Amniotic epithelial cell (primary cell): ENCODE results near the gene CALCB.
"Not testable (repeated sequence)": the region's sequence is repeated elsewhere in the genome, so short reads cannot be mapped to it uniquely, and the experiment has no call there.

Experiments used
- DNase-seq: peaks from one replicate; pipeline ENCODE4 v3.0.0-alpha.2; 2010; ENCODE audit warnings: low read depth

CALCB gene

DNA sequence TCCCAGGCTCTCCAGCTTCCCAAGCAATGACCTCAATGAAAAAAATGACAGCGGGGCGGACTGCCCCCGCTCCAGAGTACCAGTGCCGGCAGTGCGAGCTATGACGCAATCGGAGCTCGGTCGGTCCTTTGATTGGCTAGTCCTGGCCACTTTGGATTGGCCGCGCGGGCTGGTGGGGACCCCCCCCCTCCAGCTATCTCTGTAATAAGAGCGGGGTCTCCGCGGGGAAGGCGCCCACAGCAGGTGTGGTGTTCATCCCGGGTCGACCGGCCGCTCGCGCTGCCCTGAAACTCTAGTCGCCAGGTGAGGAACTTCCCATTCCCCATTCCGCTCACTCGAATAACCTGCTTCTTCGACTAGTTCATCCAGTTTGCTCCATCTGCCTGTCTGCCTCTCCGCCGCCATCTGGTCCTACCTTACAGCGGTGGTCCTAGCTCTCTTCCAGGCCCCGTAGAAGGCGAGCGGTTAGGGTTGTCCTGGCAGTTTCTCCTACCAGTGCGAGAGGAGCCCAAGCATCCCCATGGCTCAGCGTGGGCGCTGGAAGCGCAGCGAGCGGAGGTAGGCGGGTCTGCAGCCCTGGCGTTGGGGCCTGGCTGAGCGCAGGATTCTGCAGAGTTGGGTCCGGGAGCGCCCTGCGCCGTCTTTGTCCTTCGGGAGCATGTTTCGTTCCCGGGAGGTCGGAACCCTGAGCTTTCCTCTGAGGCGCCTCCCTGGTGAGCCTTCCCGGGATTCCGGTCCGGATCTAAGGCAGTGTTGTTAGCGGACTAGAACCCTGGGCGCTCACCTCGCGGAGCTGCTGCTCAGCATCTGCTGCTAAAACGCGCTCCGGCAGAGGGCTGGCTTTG is at the start of gene CALCB:
TSS of gene CALCB (plus strand) at position 233 of the 845 bp plus-strand sequence. CDS start 1,126 bp downstream, outside the sequence.
- DNase-seq, result no peak

DNA sequence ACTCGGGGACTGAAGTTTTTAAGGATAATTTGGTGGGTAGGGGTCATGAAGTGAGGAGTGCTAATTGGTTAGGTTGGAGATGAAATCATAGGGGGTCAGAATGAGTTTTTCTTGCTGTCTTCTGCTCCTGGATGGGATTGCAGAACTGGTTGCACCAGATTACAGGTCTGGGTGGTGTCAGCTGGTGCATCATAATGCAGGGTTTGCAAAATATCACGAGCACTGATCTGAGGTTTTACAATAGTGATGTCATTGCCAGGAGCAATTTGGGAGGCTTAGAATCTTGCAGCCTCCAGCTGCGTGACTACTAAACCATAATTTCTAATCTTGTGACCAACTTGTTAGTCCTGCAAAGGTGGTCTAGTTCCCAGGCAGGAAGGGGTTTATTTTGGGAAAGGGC is 46.4 kb upstream of the CALCB start:
- no peak for DNase-seq

DNA sequence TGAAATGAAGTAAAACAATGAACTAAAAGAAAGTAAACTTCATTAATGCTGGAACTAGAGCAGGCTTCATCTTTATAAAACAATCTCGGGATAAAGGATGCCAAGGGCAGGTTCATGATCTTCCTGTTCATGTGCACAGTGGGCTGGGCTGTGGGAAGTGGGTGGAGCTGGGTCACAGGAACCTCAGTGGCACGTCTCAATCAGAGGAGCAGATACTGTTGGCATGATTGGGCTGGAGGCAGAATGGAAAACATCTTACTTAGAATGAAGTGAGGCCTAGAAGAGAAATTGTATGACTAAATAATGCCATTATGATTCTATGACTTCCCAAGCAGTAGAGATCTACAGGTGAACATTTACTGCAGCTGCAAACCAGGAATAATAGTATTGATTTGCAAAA is 45.4 kb upstream of the CALCB start:
- no peak for DNase-seq

GRCh38 chr11:15028379-15028778 is 45.0 kb upstream of the CALCB start:
- DNase-seq, result no peak

GRCh38 chr11:15031945-15032344 is 41.4 kb upstream of the CALCB start:
- not testable (repeated sequence) for DNase-seq

- DNase-seq, result no peak
These were observed 38.6 kb upstream of the CALCB start for GRCh38 chr11:15034687-15035267.

DNA sequence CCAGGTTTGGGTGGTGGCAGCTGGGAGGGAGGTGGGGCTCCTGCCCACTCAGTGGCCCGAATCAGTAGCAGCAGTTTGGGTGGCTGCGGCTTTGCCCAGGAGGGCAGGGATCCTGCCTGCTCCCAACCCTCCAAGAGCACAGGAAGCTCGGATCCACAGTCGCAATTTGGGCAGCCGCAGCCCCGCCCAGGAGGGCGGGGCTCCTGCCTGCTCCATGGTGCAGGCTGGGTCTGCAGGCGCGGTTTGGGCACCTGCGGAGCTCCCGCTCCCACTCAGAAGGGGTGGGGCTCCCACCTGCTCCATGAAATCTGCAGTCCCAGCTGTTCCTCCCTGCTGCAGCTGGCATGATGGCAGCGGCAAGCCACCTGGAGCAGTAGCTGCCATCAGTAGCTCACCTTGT is 38.1 kb upstream of the CALCB start:
- DNase-seq, result no peak

GRCh38 chr11:15038963-15039362 is 34.4 kb upstream of the CALCB start:
- peak; percentile 4 for DNase-seq

DNA sequence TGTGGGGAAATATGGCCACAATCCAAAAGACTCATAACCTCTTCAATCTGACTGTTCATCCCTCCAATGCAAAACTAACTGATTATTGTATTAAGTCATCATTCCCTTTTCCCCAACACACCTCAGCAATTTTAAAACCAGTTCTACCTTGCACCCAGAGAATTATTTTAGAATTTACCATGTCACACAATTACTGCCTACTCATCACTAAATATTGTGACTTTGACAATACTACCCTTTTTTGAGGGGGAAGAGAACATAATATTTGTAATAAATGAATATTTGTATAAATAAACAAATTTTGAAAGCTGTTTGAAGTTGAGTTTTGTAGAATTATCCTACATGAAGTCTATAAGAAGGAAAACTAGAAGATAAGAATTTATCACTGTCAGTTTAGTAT is 28.2 kb upstream of the CALCB start:
- DNase-seq, result no peak

DNA sequence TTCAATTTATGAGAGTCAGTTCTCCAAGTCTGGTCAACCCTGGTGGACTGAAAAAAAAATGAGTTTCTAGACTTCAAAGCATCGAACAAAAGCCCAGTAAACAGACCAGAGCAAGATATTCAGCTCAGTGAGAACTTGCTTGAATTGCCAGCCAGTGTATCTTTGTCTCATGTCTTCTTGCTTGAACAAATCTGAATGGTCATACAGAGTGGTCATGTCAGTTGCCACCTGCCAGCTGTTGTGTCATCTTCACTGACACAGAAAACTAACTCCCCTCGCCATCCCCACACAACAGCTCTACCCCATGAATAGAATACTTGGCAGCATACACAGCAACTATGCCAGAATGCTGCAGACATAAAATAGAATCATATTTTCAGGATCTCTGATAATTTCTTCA is 27.5 kb upstream of the CALCB start:
- no peak for DNase-seq

GRCh38 chr11:15046673-15047072 is 26.7 kb upstream of the CALCB start:
- not testable (repeated sequence) for DNase-seq

GRCh38 chr11:15048616-15049015 is 24.8 kb upstream of the CALCB start:
- no peak for DNase-seq

GRCh38 chr11:15053191-15053685 is 20.2 kb upstream of the CALCB start:
- no peak for DNase-seq

DNA sequence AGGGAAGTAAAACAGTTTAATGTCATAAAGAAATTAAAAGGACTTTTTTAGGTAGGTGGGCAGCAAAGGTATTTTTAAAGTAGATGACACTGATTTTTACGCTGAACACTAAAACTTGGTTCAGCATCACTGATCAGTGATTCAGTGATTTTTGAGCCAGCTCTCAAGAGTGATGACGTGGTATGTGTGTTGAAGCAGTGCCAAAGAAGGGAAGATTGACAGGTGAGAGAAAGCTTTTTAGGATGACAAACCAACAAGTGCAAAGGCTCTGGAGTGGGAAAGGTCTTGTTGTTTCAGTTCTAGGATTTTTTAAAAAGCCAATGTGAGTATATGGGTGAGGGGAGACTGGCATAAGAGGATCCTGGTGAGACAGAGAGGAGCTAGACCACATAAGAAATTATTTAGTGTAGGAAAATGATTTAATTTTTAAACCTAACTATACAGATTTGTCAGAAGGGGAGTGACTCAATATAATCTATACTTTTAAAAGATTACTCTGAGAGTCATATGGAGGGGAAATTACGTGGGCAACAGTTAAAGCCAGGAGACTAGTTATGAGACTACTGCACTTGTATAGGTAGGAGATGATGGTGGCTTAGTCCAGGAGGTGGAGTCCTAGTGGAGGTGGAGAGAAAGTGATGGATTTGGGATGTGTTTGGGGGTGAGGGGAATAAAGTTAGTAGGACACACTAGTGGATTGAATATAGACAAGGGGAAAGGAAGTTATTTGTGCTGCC is 17.6 kb upstream of the CALCB start:
- no peak for DNase-seq

DNA sequence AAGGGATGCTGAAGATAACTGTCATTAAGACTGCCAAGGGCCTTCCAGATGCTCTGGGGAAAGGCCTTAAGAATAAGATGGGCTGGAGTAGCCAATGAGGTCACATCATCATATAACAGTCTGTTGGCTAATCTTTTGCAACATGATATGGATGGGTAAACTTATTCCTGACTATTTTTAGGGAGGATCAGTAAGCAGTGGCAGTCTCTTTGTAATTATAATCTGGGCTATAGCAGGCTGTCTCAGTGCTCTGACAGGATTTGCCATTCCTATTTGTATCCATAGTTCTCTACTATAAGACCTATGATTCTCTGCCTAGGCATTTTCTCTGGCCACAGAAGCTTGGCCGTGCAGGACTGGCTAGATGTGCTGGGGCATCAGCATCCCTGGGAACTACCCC is 16.1 kb upstream of the CALCB start:
- no peak for DNase-seq

DNA sequence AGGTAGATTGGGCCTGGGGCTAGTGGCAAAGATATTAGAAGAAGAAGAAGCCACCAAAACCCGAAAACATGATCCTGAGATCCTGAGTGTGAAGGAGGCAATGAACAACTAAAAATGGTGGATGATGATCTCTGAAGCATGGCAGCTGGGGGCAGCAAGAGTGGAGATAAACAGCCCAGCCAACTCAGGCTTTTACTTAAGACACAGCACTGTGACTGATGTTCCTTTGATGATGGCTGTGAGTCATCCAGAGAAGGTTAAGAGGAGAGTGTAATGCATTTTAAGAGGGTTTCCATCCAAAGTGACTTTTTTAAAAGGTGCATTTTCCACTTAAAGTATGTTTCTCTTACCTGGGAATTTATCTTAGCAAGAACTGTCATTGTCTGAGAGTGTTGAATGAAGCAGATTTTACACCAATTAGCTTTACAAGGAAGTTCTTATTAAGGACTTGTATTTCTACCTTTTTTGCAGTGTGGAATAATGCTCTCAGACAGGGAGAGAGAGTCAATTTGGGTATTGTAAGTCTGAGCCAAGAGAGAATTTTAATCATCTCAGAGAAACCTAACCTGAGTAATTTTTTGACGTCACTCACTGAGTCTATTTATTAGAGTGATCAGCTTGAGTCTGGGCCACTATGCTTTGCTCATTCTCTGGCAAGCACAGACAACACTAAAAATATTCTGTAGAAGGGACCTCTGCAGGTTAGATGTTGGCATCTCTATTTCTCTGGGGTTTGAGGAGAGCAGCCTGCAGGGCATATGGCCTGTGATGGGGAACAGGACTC is 14.1 kb upstream of the CALCB start:
- no peak for DNase-seq

DNA sequence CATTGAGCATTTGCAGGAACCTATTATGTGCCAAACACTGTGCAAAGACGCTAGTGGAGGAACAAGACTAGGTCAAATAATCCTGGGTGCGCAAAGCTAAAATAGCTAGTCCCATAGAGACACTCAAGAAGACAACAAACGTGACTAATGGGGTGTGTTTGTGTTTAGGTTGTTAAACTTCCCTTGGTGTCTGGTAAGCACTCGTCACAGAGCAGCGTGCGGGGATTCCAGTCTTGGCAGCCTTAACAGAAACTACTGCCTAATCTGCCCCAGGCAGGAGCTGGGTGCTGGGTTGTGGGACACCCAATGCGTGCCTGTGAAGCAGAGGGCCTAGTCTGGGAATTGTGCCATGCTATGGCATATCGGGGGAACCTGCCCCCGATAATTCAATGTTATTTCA is 10.8 kb upstream of the CALCB start:
- no peak for DNase-seq

DNA sequence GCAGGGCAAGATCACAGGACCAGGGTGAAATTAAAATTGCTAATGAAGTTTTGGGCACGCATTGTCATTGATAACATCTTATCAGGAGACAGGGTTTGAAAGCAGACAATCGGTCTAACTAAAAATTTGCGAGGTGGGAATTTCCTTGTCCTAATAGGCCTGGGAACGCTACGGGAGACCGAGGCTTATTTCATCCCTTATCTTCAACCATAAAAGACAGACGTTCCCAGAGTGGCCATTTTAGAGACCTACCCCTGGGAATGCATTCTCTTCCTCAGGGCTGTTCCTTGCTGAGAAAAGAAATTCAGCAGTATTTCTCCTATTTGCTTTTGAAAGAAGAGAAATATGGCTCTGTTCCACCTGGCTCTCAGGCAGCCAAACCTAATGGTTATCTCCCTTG is 3.6 kb upstream of the CALCB start:
- DNase-seq, result not testable (repeated sequence)

DNA sequence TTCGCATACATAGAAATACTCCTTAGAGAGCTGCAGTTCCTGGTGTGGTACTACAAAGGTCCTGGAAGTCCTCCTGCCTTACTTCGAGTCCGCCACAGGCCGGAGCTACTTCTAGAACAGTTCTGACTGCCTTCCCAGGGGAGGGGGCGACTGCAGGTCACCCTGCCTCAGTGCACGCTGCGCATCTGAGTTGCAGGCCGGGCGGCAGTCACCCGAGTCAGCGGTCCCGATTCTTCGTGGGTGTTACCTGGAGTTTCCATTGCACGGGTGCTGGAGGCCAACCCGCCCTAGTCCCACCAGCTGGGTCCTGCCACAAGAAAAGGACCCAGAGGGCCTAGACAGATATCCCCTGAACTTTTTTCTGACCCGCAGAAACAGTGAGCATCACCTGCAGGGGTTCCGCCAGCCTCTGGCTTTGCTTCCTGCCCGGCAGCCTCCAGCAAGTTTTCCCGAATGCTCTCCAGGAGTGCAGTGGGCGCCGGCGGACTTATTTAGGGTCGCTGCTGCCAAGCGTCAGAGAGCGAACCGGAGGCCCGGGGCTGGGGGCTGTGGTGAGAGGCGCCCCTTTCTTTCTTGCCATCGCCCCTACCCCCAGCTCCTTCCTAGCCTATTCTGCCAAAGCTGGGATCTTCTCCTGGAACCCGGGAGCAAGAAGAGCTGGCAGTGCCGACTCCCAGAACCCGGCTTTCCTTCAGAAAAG is 1.7 kb upstream of the CALCB start:
- DNase-seq, result no peak

DNA sequence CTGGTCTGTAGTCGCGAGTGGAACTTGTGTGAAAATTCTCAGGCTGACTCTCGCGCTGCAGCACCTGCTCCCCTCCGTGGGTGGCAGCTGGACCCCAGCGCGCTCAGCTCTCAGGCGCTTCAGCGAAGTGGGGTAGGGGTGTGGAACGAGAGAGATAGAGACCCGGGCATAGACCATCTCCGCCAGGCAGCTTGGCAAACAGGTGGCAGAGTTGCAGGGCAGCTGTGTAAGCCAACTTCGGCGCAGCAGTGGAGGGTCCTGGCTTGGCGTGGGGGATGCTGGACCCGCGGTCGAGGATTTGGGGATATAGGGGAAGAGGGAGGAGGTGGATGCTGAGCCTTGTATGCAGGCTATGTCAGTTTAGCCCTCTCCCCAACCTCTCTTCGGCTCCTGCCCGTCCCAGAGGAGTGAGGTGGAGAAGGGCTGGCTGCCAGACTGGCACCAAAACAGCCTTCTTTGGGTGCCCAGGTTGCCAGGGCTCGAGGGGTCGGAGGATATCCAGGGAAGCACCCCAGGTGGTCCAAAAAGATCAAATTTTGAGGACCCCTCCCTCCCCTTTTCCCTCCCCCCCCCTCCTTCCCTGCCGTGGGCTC is 746 bp upstream of the CALCB start:
- DNase-seq, result no peak
